ENCODE measurements around the gene DNAJC9.

The DNAJC9 gene

GRCh38 chr10:73234695-73235094, 12.4 kb downstream of the DNAJC9 start:
- TF ChIP-seq ZNF37A (tag by site-specific recombination; IDR thresholded peaks at IDR 0.05) (no peak), ZNF596 (tag by site-specific recombination; IDR thresholded peaks at IDR 0.05) (no peak), ZNF624 (tag by site-specific recombination; IDR thresholded peaks at IDR 0.05) (no peak), ZNF571 (tag by site-specific recombination; IDR thresholded peaks at IDR 0.05) (no peak), AEBP2 (tag by site-specific recombination; IDR thresholded peaks at IDR 0.05; ENCODE audit: borderline replicate concordance) (no peak), KLF17 (tag by site-specific recombination; IDR thresholded peaks at IDR 0.05) (no peak), ZNF138 (tag by site-specific recombination; IDR thresholded peaks at IDR 0.05; ENCODE audit: borderline replicate concordance) (no peak), SP7 (tag by site-specific recombination; IDR thresholded peaks at IDR 0.05) (no peak), YY2 (tag by site-specific recombination; IDR thresholded peaks at IDR 0.05) (no peak), FEZF1 (tag by site-specific recombination; IDR thresholded peaks at IDR 0.05) (no peak), ZNF26 (tag by site-specific recombination; IDR thresholded peaks at IDR 0.05) (no peak), ZNF184 (tag by site-specific recombination; IDR thresholded peaks at IDR 0.05) (no peak), ZNF223 (tag by site-specific recombination; IDR thresholded peaks at IDR 0.05) (no peak), WT1 (tag by site-specific recombination; IDR thresholded peaks at IDR 0.05) (no peak), BCL11A (tag by site-specific recombination; IDR thresholded peaks at IDR 0.05; ENCODE audit: low read depth) (no peak), ZNF292 (tag by site-specific recombination; IDR thresholded peaks at IDR 0.05; ENCODE audit: borderline replicate concordance, low read depth) (no peak), ZNF521 (tag by site-specific recombination; IDR thresholded peaks at IDR 0.05) (no peak), ZNF311 (tag by site-specific recombination; IDR thresholded peaks at IDR 0.05; ENCODE audit: borderline replicate concordance) (no peak), ZIC2 (tag by site-specific recombination; IDR thresholded peaks at IDR 0.05) (no peak)
- CTCF ChIA-PET, result interaction anchor here (0.6 to 1.5 kb wide), 4 partner anchors 12 to 645 kb away, joined by 3 to 6 read pairs (median 4); no protein-coding TSS in a partner anchor
- Histone ChIP-seq H3K27ac (ENCODE audit: extremely low read depth, low read depth, low read length) (no peak overlapping the region), H3K4me1 (ENCODE audit: control insufficient read depth, insufficient read depth, low read length) (no peaks in the 10 kb centered on the region), H3K4me3 (ENCODE audit: low read depth, low read length) (no peak overlapping the region), H3K36me3 (ENCODE audit: control insufficient read depth in 2 of 2, insufficient read depth in 1 of 2, low read length in 2 of 2) (peaks cover 22 to 85% of the 10 kb centered on the region in 2 experiments), H3K9me3 (ENCODE audit: control insufficient read depth, insufficient read depth, low read depth, low read length) (no peaks in the 10 kb centered on the region)
- POLR2A ChIA-PET, result interaction anchor here (1.7 to 3.2 kb wide), 2 partner anchors 12 to 18 kb away, joined by 8 to 9 read pairs; partner anchors contain the start of genes DNAJC9 and MRPS16

- Histone ChIP-seq H3K9me3 (ENCODE audit: control insufficient read depth, insufficient read depth, low read depth, low read length) (no peaks in the 10 kb centered on the region), H3K4me1 (ENCODE audit: control insufficient read depth, insufficient read depth, low read length) (no peaks in the 10 kb centered on the region), H3K4me3 (ENCODE audit: low read depth, low read length) (no peak overlapping the region), H3K27ac (ENCODE audit: extremely low read depth, low read depth, low read length) (no peak overlapping the region), H3K36me3 (ENCODE audit: control insufficient read depth in 2 of 2, insufficient read depth in 1 of 2, low read length in 2 of 2) (peaks cover 16 to 81% of the 10 kb centered on the region in 2 experiments)
- CTCF ChIA-PET, result interaction anchor here (0.5 to 1.5 kb wide), 7 partner anchors 8 to 133 kb away, joined by 3 to 4 read pairs (median 3); no protein-coding TSS in a partner anchor
- POLR2A ChIA-PET, result interaction anchor here (1.7 kb wide), 1 partner anchor 13 kb away, joined by 9 read pairs; the partner anchor contains the start of gene DNAJC9
- no peak for TF ChIP-seq ZNF677 (tag by site-specific recombination; IDR thresholded peaks at IDR 0.05)
- TF ChIP-seq ZNF837 (tag by site-specific recombination; IDR thresholded peaks at IDR 0.05), result no peak
- no peak for TF ChIP-seq PRDM1 (tag by site-specific recombination; IDR thresholded peaks at IDR 0.05)
- no peak for TF ChIP-seq ZNF239 (tag by site-specific recombination; IDR thresholded peaks at IDR 0.05)
- no peak for TF ChIP-seq ATF2 (tag by site-specific recombination; IDR thresholded peaks at IDR 0.05; ENCODE audit: low read depth)
- no peak for TF ChIP-seq ZXDB (tag by site-specific recombination; IDR thresholded peaks at IDR 0.05)
- no peak for TF ChIP-seq ZBTB11 (tag by site-specific recombination; conservative IDR thresholded peaks at IDR 0.05; ENCODE audit: low read depth)
- TF ChIP-seq ZFHX2 (tag by site-specific recombination; conservative IDR thresholded peaks at IDR 0.05), result no peak
- TF ChIP-seq ZNF561 (tag by site-specific recombination; IDR thresholded peaks at IDR 0.05; ENCODE audit: borderline replicate concordance), result no peak
Observed at GRCh38 chr10:73233883-73234282, 13.2 kb downstream of the DNAJC9 start.
